Pons (tissue), 1 donor: Measurements from ENCODE around the gene RBMXL2.

Source experiments
- DNase-seq: peaks from one replicate; pipeline ENCODE4 v3.0.0-alpha.2; 2016; ENCODE audit warnings: low spot score

RBMXL2 gene

GRCh38 chr11:7088921-7089320, at the start of gene RBMXL2:
Gene RBMXL2 (plus strand): TSS chr11:7088998. CDS start chr11:7089121, 123 bp downstream.
- DNase-seq: no peak

- DNase-seq: no peak
Measured at GRCh38 chr11:7046474-7047175, 42.2 kb upstream of the RBMXL2 start.

- DNase-seq: no peak
Measured at GRCh38 chr11:7050191-7050590, 38.6 kb upstream of the RBMXL2 start.

- DNase-seq: no peak
Measured at GRCh38 chr11:7056828-7057513, 31.8 kb upstream of the RBMXL2 start.

GRCh38 chr11:7057641-7058040, 31.2 kb upstream of the RBMXL2 start:
- DNase-seq: peak; percentile 36

- DNase-seq: no peak
Measured at GRCh38 chr11:7060868-7061267, 27.9 kb upstream of the RBMXL2 start.

GRCh38 chr11:7062534-7062933, 26.3 kb upstream of the RBMXL2 start:
- DNase-seq: no peak

GRCh38 chr11:7072401-7073028, 16.3 kb upstream of the RBMXL2 start:
- DNase-seq: no peak

GRCh38 chr11:7077101-7077500, 11.7 kb upstream of the RBMXL2 start:
- no peak for DNase-seq

- no peak for DNase-seq
Measured at GRCh38 chr11:7079545-7080135, 9.2 kb upstream of the RBMXL2 start.

GRCh38 chr11:7080900-7081299, 7.9 kb upstream of the RBMXL2 start:
- no peak for DNase-seq

- DNase-seq: no peak
Measured at GRCh38 chr11:7081441-7081840, 7.4 kb upstream of the RBMXL2 start.

GRCh38 chr11:7089328-7090251, 792 bp downstream of the RBMXL2 start:
- DNase-seq: no peak

- DNase-seq: peak; percentile 78
Measured at GRCh38 chr11:7098235-7098832, 9.5 kb downstream of the RBMXL2 start.

GRCh38 chr11:7115780-7116179, 27.0 kb downstream of the RBMXL2 start:
- DNase-seq: no peak

- DNase-seq: no peak
Measured at GRCh38 chr11:7116370-7116769, 27.6 kb downstream of the RBMXL2 start.

- no peak for DNase-seq
Measured at GRCh38 chr11:7138051-7138450, 49.3 kb downstream of the RBMXL2 start.
